SK-N-SH (cell line): Measurements from ENCODE around the gene DDX1.

Experiments used
- CTCF ChIP-seq: fragments of 200-600 bp; sonication (generic); IDR thresholded peaks from 2 replicates; pipeline ENCODE4 v1.6.1; 2017; ENCODE audit warnings: antibody characterized with exemption, mild to moderate bottlenecking, moderate library complexity
- ELF1 ChIP-seq: IDR thresholded peaks from 2 replicates; pipeline ENCODE4 v1.4.0; 2012
- POLR2AphosphoS5 ChIP-seq: IDR thresholded peaks from 2 replicates; pipeline ENCODE4 v1.6.1; 2012; ENCODE audit warnings: low read depth, low read length
- TAF1 ChIP-seq: IDR thresholded peaks from 2 replicates; pipeline ENCODE4 v1.6.1; 2012; ENCODE audit warnings: low read depth, mild to moderate bottlenecking, low read length, moderate library complexity, borderline replicate concordance
- TF ChIP-seq, protein P1 (sequence below): IDR thresholded peaks from 2 replicates; pipeline ENCODE4 v1.6.1; 2012; ENCODE audit warnings: mild to moderate bottlenecking, low read depth, low read length, moderate library complexity

GRCh38 chr2:15570104-15570503, 21.6 kb upstream of the DDX1 start:
- TF ChIP-seq CTCF (no peak), TAF1 (no peak), ELF1 (no peak), POLR2AphosphoS5 (no peak)
- TF ChIP-seq, protein P1, sequence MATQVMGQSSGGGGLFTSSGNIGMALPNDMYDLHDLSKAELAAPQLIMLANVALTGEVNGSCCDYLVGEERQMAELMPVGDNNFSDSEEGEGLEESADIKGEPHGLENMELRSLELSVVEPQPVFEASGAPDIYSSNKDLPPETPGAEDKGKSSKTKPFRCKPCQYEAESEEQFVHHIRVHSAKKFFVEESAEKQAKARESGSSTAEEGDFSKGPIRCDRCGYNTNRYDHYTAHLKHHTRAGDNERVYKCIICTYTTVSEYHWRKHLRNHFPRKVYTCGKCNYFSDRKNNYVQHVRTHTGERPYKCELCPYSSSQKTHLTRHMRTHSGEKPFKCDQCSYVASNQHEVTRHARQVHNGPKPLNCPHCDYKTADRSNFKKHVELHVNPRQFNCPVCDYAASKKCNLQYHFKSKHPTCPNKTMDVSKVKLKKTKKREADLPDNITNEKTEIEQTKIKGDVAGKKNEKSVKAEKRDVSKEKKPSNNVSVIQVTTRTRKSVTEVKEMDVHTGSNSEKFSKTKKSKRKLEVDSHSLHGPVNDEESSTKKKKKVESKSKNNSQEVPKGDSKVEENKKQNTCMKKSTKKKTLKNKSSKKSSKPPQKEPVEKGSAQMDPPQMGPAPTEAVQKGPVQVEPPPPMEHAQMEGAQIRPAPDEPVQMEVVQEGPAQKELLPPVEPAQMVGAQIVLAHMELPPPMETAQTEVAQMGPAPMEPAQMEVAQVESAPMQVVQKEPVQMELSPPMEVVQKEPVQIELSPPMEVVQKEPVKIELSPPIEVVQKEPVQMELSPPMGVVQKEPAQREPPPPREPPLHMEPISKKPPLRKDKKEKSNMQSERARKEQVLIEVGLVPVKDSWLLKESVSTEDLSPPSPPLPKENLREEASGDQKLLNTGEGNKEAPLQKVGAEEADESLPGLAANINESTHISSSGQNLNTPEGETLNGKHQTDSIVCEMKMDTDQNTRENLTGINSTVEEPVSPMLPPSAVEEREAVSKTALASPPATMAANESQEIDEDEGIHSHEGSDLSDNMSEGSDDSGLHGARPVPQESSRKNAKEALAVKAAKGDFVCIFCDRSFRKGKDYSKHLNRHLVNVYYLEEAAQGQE: no peak
